ENCODE data around the gene ATP6V0B. TPM values are rescaled to one million over a fixed set of nuclear protein-coding genes. Genes with fewer than 3 reads are reported as not detected.

ATP6V0B gene
- total and polyA plus RNA-seq, 7 donors = 87.9 to 260 (median 133) TPM

- intact Hi-C loops (cut with DNase I) = no loop called here
- TF ChIP-seq CTCF (IDR thresholded peaks at IDR 0.05) = no peak
- Histone ChIP-seq H3K36me3 (ENCODE audit: insufficient read depth in 1 of 2, low read depth in 1 of 2) (peaks cover 0 to 100% of the 10 kb centered on the region in 2 donors), H3K27ac (no peak overlapping the region), H3K4me3 (no peak overlapping the region), H3K27me3 (ENCODE audit: insufficient read depth in 3 of 3, low read length in 2 of 3) (no peaks in the 10 kb centered on the region), H3K9me3 (no peaks in the 10 kb centered on the region), H3K4me1 (no peaks in the 10 kb centered on the region)
- 83 to 92% (median 87%) methylated on average over 7 to 8 of the region's 8 CpGs for WGBS, 3 donors
- no peak for ATAC-seq
- DNase-seq = no peak
Observed at GRCh38 chr1:43960798-43961197, 14.0 kb upstream of the ATP6V0B start.

GRCh38 chr1:43961692-43962091 lies 13.1 kb upstream of the ATP6V0B start:
- H3K27ac ChIP-seq = no peak overlapping the region
- no peak overlapping the region for H3K4me3 ChIP-seq
- intact Hi-C loops (cut with DNase I) = no loop called here
- no peak for ATAC-seq
- no peak for DNase-seq
- no peak for TF ChIP-seq CTCF (IDR thresholded peaks at IDR 0.05)
- 70 to 80% (median 77%) methylated on average over 3 of the region's 3 CpGs for WGBS, 3 donors
- no peaks in the 10 kb centered on the region for H3K27me3 ChIP-seq (ENCODE audit: insufficient read depth in 3 of 3, low read length in 2 of 3)
- no peaks in the 10 kb centered on the region for H3K9me3 ChIP-seq
- no peaks in the 10 kb centered on the region for H3K4me1 ChIP-seq
- peaks cover 0 to 100% of the 10 kb centered on the region in 2 donors for H3K36me3 ChIP-seq (ENCODE audit: insufficient read depth in 1 of 2, low read depth in 1 of 2)

- Histone ChIP-seq H3K36me3 (ENCODE audit: insufficient read depth in 1 of 2, low read depth in 1 of 2) (peaks cover 0 to 100% of the 10 kb centered on the region in 2 donors), H3K4me1 (no peaks in the 10 kb centered on the region), H3K27ac (no peak overlapping the region), H3K4me3 (no peak overlapping the region), H3K27me3 (ENCODE audit: insufficient read depth in 3 of 3, low read length in 2 of 3) (no peaks in the 10 kb centered on the region), H3K9me3 (no peaks in the 10 kb centered on the region)
- no peak for DNase-seq
- peak in 1 of 4 donors; percentile 31 for ATAC-seq
- TF ChIP-seq CTCF (IDR thresholded peaks at IDR 0.05) = no peak
- intact Hi-C loops (cut with DNase I) = no loop called here
- WGBS, 3 donors = 52 to 78% (median 56%) methylated on average over 2 of the region's 2 CpGs
Observed at GRCh38 chr1:43962324-43962723, 12.4 kb upstream of the ATP6V0B start.

- H3K27me3 ChIP-seq (ENCODE audit: insufficient read depth in 3 of 3, low read length in 2 of 3) = no peaks in the 10 kb centered on the region
- peaks cover 0 to 100% of the 10 kb centered on the region in 2 donors for H3K36me3 ChIP-seq (ENCODE audit: insufficient read depth in 1 of 2, low read depth in 1 of 2)
- ATAC-seq (no peak), DNase-seq (no peak)
- intact Hi-C loops (cut with DNase I) = no loop called here
- H3K4me3 ChIP-seq = no peak overlapping the region
- no peak overlapping the region for H3K27ac ChIP-seq
- no peak for TF ChIP-seq CTCF (IDR thresholded peaks at IDR 0.05)
- H3K4me1 ChIP-seq = no peaks in the 10 kb centered on the region
- WGBS, 3 donors = 88 to 93% (median 93%) methylated on average over 3 of the region's 3 CpGs
- no peaks in the 10 kb centered on the region for H3K9me3 ChIP-seq
Observed at GRCh38 chr1:43963006-43963405, 11.8 kb upstream of the ATP6V0B start.

GRCh38 chr1:43963890-43964289 lies 10.9 kb upstream of the ATP6V0B start:
- DNase-seq = no peak
- Histone ChIP-seq H3K36me3 (ENCODE audit: insufficient read depth in 1 of 2, low read depth in 1 of 2) (peaks cover 0 to 91% of the 10 kb centered on the region in 2 donors), H3K4me3 (no peak overlapping the region), H3K9me3 (no peaks in the 10 kb centered on the region), H3K27me3 (ENCODE audit: insufficient read depth in 3 of 3, low read length in 2 of 3) (no peaks in the 10 kb centered on the region), H3K4me1 (no peaks in the 10 kb centered on the region), H3K27ac (no peak overlapping the region)
- no peak for TF ChIP-seq CTCF (IDR thresholded peaks at IDR 0.05)
- no peak for ATAC-seq
- WGBS, 3 donors = 76 to 83% (median 82%) methylated on average over 5 of the region's 5 CpGs
- intact Hi-C loops (cut with DNase I) = no loop called here

Measured in psoas muscle (tissue), 8 donors.